Thyroid gland (tissue), 4 donors: ENCODE data around the gene CRNKL1.

Experiments
- CTCF ChIP-seq, 6 experiments: fragments of 200-600 bp in 3 of 6; fragments of 450-650 bp in 3 of 6; sonication (generic) in 3 of 6; IDR thresholded peaks; one replicate each; pipeline ENCODE4 v1.5.1; 2016 to 2019; ENCODE audit warnings: antibody characterized with exemption in 6 of 6, mild to moderate bottlenecking in 2 of 6, inconsistent platforms in 1 of 6, moderate library complexity in 1 of 6
- POLR2A ChIP-seq, 2 donors: fragments of 450-650 bp; IDR thresholded peaks; one replicate each; pipeline ENCODE4 v1.6.1; 2017; ENCODE audit warnings: antibody characterized with exemption in 2 of 2, mild to moderate bottlenecking in 2 of 2, moderate library complexity in 1 of 2

GRCh38 chr20:20085071-20085470, 32.8 kb upstream of the CRNKL1 start:
- TF ChIP-seq CTCF (IDR thresholded peaks at IDR 0.05) = no peak
- TF ChIP-seq POLR2A (IDR thresholded peaks at IDR 0.05) = no peak
